ENCODE results near the gene SIPA1L3.

SIPA1L3 gene

GRCh38 chr19:38173291-38174041 lies 266.5 kb downstream of the SIPA1L3 start:
- FAIRE-seq (no peak), DNase-seq (ENCODE audit: insufficient read length, low spot score) (no peak)

- no peak for DNase-seq (ENCODE audit: insufficient read length, low spot score)
- no peak for FAIRE-seq
Measured at GRCh38 chr19:38175422-38175821, 268.4 kb downstream of the SIPA1L3 start.

DNA sequence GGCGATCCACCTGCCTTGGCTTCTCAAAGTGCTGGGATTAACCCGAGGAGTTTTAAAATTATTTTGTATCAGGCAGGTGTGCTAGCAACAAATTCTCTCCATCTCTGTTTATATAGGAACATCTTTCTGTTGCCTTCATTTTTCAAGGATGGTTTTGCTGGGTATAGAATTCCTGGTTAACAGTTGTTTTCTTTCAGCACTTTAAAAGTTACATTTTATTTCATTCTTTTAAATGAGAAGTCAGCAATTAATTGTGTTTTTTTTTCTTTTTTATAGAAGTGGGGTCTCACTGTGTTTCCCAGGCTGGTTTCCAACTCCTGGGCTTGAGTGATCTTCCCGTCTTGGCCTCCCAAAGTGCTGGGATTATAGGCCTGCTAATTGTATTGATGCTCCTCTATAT lies 273.1 kb downstream of the SIPA1L3 start:
- no peak for FAIRE-seq
- no peak for DNase-seq (ENCODE audit: insufficient read length, low spot score)

DNA sequence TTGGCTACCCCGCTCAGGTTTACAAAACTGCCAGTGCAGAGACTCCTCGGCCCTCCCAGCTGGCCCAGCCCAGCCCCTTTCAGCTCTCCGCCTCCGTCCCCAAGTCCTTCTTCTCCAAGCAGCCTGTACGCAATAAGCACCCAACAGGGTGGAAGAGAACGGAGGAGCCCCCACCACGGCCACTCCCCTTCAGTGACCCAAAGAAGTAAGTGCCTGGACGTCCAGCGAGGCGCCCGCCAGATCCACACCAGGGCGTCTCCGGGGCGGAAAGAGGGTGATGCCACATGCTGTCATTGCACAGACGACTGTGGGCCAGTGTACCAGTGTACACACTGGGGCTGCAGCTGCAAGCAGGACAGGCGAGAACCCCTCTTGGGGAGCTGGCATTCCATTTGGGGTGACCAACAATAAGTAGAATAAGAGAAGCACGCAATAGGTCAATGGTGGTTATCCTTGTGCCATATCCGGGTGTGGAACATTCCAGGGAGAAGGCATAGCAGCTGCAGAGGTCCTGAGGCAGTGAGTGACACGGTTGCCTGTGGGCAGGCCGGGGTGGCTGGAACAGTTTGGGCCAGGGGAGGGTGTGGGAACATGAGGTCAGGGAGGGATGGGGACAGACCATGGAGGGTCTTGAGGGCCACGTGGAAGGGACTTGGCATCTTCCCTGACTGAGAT lies 275.7 kb downstream of the SIPA1L3 start:
- DNase-seq (ENCODE audit: insufficient read length, low spot score) = no peak
- FAIRE-seq = no peak

- no peak for FAIRE-seq
- DNase-seq (ENCODE audit: insufficient read length, low spot score) = no peak
Measured at GRCh38 chr19:38183251-38183897, 276.4 kb downstream of the SIPA1L3 start.

DNA sequence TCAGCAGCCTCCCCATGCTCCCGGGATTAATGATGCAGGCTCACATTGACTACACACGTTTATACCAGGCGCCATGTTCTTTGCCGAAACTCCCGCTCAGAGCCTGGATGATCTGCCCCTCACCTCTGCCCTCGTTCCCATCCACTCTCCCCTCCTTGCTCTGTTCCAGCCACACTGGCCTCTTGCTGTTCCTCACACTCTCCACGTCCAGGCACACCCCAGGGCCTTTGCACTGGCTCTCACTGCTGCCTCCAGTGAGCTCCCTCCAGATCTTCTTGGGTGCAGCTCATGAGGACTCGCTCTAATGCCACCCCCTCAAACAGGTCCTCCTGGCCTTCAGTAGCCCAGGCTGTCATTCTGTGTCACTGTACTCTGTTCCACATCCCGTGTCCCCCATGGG lies 277.8 kb downstream of the SIPA1L3 start:
- no peak for DNase-seq (ENCODE audit: insufficient read length, low spot score)
- FAIRE-seq = no peak

DNA sequence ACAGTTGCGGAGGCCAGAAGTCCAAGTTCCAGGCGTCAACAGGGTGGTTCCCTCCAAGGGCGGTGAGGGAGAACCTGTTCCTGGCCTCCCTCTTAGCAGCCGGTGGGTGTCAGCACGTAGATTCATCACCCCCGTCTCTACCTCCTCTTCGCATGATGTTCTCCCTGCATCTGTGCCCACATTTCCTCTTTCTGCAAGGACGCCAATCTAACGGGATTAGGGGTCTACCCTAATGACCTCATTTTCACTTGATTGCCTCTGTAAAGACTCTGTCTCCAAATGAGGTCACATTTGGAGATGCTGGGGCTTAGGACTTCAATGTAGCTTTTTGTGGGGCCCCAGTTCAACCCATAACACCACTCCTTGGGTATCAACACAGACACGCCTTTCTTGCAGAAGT lies 278.6 kb downstream of the SIPA1L3 start:
- DNase-seq (ENCODE audit: insufficient read length, low spot score) (no peak), FAIRE-seq (no peak)

DNA sequence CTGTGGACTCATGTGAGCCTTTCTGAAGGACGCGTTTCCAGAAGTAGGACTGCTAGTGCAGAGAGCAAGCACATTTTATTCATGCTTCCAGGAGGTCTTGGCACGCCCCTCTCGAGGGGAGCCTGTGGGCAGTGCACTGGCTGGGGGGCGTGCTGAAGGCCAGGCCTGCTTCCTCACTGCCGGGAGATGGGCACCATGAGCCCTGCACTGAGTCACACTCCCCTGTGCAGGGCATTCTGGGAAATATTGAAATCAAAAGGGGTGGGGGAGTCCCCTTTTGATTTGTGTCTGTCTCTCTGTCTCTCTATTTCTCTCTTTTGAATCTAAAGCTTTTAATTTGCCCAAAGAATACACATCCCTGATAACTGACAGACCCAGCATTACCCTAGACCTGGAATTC lies 283.1 kb downstream of the SIPA1L3 start:
- FAIRE-seq = no peak
- no peak for DNase-seq (ENCODE audit: insufficient read length, low spot score)

DNA sequence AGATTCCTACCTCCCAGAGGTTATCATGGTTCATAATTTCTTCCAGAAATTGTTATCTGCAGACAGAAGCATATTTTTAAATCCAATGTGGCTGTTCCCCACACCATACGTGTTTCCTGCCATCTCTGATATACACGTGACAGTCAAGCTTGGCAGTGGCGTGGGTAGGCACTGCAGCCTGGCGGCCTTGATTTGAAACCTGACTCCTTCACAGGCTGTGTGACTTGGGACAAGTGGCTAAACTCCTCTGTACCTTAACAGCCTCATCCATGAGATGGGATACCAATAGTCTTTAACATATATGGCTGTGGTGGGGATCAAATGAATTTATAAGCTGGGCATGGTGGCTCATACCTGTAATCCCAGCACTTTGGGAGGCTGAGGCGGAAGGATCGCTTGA lies 283.8 kb downstream of the SIPA1L3 start:
- no peak for FAIRE-seq
- no peak for DNase-seq (ENCODE audit: insufficient read length, low spot score)

DNA sequence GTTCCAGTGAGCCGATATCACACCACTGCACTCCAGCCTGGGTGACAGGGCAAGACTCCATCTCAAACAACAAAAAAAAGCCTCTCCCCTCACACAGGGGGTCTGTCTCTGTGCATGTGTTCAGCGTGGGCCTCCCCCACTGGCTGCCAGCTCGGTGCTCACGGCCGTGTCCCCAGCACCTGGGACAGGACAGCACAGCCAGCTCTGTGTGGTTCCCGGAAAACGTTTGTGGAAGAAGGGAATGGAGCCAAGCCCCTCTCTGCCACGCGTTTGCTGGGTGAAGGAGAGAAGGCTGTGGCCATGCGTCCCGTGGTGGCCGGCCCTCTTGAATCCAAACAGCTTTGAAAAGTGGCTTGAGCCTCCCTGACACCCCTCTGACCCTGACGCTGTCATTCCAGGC lies 284.7 kb downstream of the SIPA1L3 start:
- no peak for FAIRE-seq

DNA sequence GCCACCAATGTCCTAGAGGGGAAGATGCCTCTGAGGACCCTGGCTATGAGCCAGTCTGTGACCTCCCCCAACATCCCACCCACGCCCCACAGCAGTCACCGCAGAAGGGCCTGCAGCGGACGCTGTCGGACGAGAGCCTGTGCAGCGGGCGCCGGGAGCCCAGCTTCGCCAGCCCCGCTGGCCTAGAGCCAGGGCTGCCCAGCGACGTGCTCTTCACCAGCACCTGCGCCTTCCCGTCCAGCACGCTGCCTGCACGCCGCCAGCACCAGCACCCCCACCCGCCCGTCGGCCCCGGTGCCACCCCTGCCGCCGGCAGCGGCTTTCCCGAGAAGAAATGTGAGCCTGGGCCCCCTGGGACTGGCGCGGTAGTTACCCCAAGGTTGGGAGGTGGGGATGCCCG lies 286.4 kb downstream of the SIPA1L3 start:
- no peak for DNase-seq (ENCODE audit: insufficient read length, low spot score)

More for the DNA sequence above, 284.7 kb downstream of the SIPA1L3 start:
- no peak for DNase-seq (ENCODE audit: insufficient read length, low spot score)

GRCh38 chr19:38194061-38194701 lies 287.2 kb downstream of the SIPA1L3 start:
- DNase-seq (ENCODE audit: insufficient read length, low spot score) = no peak
- no peak for FAIRE-seq

More for the DNA sequence above, 286.4 kb downstream of the SIPA1L3 start:
- FAIRE-seq = no peak

DNA sequence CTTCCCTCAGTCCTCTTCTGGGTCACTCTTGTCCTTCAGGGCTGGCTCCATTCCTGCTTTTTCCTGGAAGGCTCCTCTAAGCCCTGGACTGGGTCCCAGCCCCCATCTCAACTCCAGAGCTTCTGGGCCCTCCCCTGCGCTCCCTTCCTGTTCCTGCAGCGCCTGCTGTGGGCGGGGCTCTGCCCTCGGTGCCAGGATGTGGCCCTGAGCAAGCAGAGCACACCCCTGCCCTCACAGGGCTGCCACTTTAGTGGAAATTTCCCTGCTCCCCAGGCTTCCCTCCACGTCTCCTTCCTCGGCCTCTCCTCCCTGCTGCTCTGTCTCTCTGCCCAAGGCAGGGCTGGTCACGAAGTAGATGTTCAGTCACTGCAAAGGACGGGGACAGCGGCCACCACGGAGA lies 288.2 kb downstream of the SIPA1L3 start:
- DNase-seq (ENCODE audit: insufficient read length, low spot score) = no peak
- no peak for FAIRE-seq

DNA sequence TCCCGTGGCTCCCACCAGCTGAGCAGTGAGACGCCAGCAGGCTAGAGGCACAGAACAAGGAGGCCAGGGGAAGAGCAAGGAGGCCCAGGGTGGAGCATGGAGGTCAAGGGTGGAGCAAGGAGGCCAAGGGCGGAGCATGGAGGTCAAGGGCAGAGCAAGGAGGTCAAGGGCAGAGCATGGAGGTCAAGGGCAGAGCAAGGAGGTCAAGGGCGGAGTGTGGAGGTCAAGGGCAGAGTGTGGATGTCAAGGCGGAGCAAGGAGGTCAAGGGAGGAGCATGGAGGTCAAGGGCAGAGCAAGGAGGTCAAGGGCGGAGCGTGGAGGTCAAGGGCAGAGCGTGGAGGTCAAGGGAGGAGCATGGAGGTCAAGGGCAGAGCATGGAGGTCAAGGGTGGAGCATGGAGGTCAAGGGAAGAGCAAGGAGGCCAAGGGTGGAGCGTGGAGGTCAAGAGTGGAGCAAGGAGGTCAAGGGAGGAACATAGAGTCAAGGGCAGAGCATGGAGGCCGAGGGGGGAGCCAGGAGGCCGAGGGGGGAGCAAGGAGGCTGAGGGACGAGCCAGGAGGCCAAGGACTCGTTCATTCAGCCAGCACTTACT lies 289.3 kb downstream of the SIPA1L3 start:
- FAIRE-seq (no peak), DNase-seq (ENCODE audit: insufficient read length, low spot score) (no peak)

GRCh38 chr19:38196948-38197656 lies 290.1 kb downstream of the SIPA1L3 start:
- FAIRE-seq (no peak), DNase-seq (ENCODE audit: insufficient read length, low spot score) (no peak)

GRCh38 chr19:38197937-38198704 lies 291.1 kb downstream of the SIPA1L3 start:
- FAIRE-seq (no peak), DNase-seq (ENCODE audit: insufficient read length, low spot score) (no peak)

- FAIRE-seq = no peak
- DNase-seq (ENCODE audit: insufficient read length, low spot score) = no peak
Measured at GRCh38 chr19:38199340-38199739, 292.3 kb downstream of the SIPA1L3 start.

DNA sequence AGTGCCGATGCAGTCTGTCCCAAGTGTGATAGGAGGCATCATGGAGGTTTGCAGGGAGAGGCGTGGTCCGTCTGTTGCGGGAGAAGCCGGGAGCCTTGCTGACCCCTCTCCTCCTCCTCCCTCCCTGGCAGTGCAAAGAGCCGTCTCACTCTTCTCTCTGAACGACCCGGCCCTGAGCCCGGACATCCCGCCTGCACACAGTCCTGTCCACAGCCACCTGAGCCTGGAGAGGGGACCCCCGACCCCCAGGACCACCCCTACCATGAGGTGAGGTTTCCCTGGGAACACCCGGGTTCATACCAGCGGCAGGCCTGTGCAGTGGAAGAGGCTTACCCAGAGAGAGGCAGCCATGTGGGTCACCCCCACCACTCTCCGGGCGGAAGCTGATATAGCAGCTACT lies 294.7 kb downstream of the SIPA1L3 start:
- FAIRE-seq (no peak), DNase-seq (ENCODE audit: insufficient read length, low spot score) (no peak)

DNA sequence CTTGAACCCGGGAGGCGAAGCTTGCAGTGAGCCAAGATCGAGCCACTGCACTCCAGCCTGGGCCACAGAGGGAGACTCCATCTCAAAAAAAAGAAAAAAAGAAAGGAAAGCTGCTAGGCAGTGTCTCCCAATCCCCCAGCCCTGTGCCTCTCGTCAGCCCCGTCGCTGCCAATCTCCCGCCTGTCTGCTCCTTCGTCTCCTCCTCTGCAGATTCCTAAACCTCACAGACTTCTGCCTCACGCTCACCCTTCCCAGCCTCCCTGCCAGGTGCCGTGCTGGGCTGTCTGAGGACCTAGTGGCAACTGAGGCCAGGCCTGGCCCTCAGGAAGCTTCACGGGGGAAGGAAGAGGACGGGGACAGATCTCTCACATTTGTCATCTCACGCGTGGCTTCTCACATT lies 295.5 kb downstream of the SIPA1L3 start:
- no peak for DNase-seq (ENCODE audit: insufficient read length, low spot score)
- no peak for FAIRE-seq

GRCh38 chr19:38203197-38203596 lies 296.2 kb downstream of the SIPA1L3 start:
- no peak for FAIRE-seq
- DNase-seq (ENCODE audit: insufficient read length, low spot score) = no peak

All from GM19239 (cell line).